ENCODE results near the gene CASP14. TPM values are rescaled to one million over a fixed set of nuclear protein-coding genes. Genes with fewer than 3 reads are reported as not detected.
"Not testable (repeated sequence)": the region's sequence is repeated elsewhere in the genome, so short reads cannot be mapped to it uniquely, and the experiment has no call there.

The CASP14 gene
- total RNA-seq, 4 donors from 2014 or later = not detected

GRCh38 chr19:15015946-15016542, 33.2 kb upstream of the CASP14 start:
- peaks cover 37% of the 10 kb centered on the region for H3K27me3 ChIP-seq
- DNase-seq = no peak
- intact Hi-C loops (cut with DNase I; ENCODE audit: low total_unique reads) = no loop called here

GRCh38 chr19:15018836-15019235, 30.4 kb upstream of the CASP14 start:
- intact Hi-C loops (cut with DNase I; ENCODE audit: low total_unique reads); DNase-seq; H3K4me3 ChIP-seq; H3K36me3 ChIP-seq; in situ Hi-C loops (cut with MboI; ENCODE audit: low pct_ligation_motif_present in 1 of 4, low pct_unique_long_range_greater_than_20kb in 1 of 4, low sequenced_read_pairs in 3 of 4); H3K9me3 ChIP-seq; H3K4me1 ChIP-seq; H3K27ac ChIP-seq: not testable (repeated sequence)
- WGBS, 2 donors (ENCODE audit: low coverage in 1 of 2) = 42% methylated on average over 2 to 3 of the region's 3 CpGs
- peaks cover 19% of the 10 kb centered on the region for H3K27me3 ChIP-seq

More at GRCh38 chr19:15015946-15016542, 33.2 kb upstream of the CASP14 start:
- Histone ChIP-seq H3K4me1 (no peaks in the 10 kb centered on the region), H3K27ac (no peak overlapping the region), H3K9me3 (no peaks in the 10 kb centered on the region), H3K36me3 (no peaks in the 10 kb centered on the region), H3K4me3 (no peak overlapping the region)
- in situ Hi-C loops (cut with MboI; ENCODE audit: low pct_ligation_motif_present in 1 of 4, low pct_unique_long_range_greater_than_20kb in 1 of 4, low sequenced_read_pairs in 3 of 4) = no loop called here
- WGBS, 2 donors (ENCODE audit: low coverage in 1 of 2) = 20 to 39% methylated on average over 7 to 17 of the region's 18 CpGs
- TF ChIP-seq POLR2AphosphoS5 (IDR thresholded peaks at IDR 0.05) = no peak
- no peak for TF ChIP-seq EP300 (IDR thresholded peaks at IDR 0.05; ENCODE audit: low read depth)
- TF ChIP-seq CTCF (IDR thresholded peaks at IDR 0.05) = no peak
- TF ChIP-seq POLR2A (IDR thresholded peaks at IDR 0.05) = no peak

DNA sequence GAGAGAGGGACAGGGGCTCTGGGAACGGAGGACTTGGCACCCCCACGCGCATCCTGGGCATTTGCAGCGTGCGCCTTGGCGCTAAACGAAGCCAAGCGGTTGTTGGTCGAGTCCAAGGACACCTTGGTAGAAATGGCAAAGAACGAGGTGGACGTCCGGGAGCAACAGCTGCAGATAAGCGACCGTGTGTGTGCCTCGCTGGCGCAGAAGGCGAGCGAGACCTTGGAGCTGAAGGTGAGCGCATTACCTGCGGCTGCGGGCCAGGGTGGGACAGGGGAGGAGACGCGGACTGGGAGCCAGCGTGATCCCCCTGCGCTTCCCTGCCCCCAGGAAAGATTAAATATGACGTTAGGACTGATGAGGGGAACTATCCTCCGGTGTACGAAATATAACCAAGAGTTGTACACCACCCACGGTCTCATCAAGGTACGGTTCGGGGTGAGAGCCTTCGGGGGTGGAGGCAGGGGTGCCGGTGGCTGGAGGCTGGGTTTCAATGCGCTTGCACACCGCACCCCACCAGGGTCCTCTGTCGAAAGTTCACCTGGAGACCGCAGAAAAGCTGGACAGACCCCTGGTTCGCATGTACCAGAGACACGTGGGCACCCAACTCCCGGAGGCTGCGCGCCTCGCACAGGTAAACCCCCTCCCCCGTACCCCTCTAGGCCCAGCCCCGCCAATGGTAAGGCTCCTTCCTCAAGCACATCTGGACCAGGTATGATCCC, 27.8 kb upstream of the CASP14 start:
- H3K27me3 ChIP-seq = peaks cover 16% of the 10 kb centered on the region
- TF ChIP-seq POLR2AphosphoS5 (IDR thresholded peaks at IDR 0.05) (no peak), EP300 (IDR thresholded peaks at IDR 0.05; ENCODE audit: low read depth) (no peak), CTCF (IDR thresholded peaks at IDR 0.05) (no peak), POLR2A (IDR thresholded peaks at IDR 0.05) (no peak)

GRCh38 chr19:15022752-15023151, 26.5 kb upstream of the CASP14 start:
- TF ChIP-seq CTCF (IDR thresholded peaks at IDR 0.05) (no peak), POLR2A (IDR thresholded peaks at IDR 0.05) (no peak), POLR2AphosphoS5 (IDR thresholded peaks at IDR 0.05) (no peak), EP300 (IDR thresholded peaks at IDR 0.05; ENCODE audit: low read depth) (no peak)
- intact Hi-C loops (cut with DNase I; ENCODE audit: low total_unique reads) (no loop called here), in situ Hi-C loops (cut with MboI; ENCODE audit: low pct_ligation_motif_present in 1 of 4, low pct_unique_long_range_greater_than_20kb in 1 of 4, low sequenced_read_pairs in 3 of 4) (no loop called here)
- 17 to 38% methylated on average over 2 to 28 of the region's 31 CpGs for WGBS, 2 donors (ENCODE audit: low coverage in 1 of 2)
- Histone ChIP-seq H3K4me1 (no peaks in the 10 kb centered on the region), H3K27me3 (peaks cover 12% of the 10 kb centered on the region), H3K36me3 (no peaks in the 10 kb centered on the region), H3K9me3 (no peaks in the 10 kb centered on the region), H3K4me3 (no peak overlapping the region), H3K27ac (no peak overlapping the region)
- DNase-seq = no peak

More for the DNA sequence above, 27.8 kb upstream of the CASP14 start:
- in situ Hi-C loops (cut with MboI; ENCODE audit: low pct_ligation_motif_present in 1 of 4, low pct_unique_long_range_greater_than_20kb in 1 of 4, low sequenced_read_pairs in 3 of 4) (no loop called here), intact Hi-C loops (cut with DNase I; ENCODE audit: low total_unique reads) (no loop called here)
- 82% methylated on average over 45 of the region's 45 CpGs; no CpG with 5 or more reads in 1 of the 2 donors for WGBS, 2 donors (ENCODE audit: low coverage in 1 of 2)
- Histone ChIP-seq H3K36me3 (no peaks in the 10 kb centered on the region), H3K4me3 (no peak overlapping the region), H3K4me1 (no peaks in the 10 kb centered on the region), H3K9me3 (no peaks in the 10 kb centered on the region), H3K27ac (no peak overlapping the region)
- no peak for DNase-seq
